ENCODE data around the gene RPL12.

The RPL12 gene

DNA sequence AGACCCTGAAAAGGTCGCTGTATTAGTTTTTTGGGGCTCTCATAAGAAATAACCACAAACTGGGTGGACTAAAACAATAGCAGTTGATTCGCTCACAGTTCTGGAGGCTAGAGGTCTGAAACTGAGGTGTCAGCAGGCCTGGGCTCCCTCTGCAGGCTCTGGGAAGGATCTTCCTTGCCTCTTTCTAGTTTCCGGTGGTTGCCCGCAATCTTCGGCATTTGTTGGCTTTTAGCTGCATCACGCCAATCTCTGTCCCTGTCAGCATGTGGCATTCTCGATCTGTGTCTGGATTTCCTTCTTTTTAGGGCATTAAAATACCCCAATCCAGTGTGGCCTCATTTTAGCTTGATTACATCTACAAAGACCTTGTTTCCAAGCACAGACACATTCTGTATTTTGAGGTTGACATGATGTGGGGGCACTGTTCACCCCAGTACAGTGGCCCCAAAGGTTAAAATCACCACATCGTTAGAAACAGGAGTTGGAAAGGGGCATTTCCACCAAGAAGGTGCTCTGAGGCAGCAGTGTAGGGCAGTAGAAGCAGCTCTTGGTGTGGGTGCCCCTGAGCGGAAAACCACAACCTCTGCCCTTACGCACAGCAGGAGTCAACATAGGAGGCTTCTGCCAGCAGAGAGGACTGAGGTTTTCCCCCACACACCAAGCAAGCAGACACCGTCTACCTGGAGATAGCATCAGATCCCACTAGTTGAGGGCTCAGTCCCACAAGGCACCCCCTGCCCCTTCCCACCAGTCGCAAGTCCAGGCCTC is 13.5 kb downstream of the RPL12 start:
- no peak for DNase-seq

DNA sequence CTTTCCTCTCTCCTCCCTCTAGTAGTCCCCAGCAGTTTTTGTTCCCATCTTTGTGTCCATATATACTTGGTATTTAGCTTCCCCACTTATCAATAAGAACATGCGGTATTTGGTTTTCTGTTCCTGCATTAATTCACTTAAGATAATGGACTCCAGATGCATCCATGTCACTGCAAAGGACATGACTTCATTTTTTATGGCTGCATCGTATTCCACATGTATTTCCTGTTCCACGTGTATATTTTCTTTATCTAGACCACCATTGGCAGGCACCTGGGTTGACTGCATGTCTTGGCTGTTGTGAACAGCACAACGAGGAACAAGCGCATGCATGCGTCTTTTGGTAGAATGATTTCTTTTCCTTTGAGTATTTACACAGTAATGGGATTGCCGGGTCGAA is 20.8 kb downstream of the RPL12 start:
- no peak for DNase-seq

DNA sequence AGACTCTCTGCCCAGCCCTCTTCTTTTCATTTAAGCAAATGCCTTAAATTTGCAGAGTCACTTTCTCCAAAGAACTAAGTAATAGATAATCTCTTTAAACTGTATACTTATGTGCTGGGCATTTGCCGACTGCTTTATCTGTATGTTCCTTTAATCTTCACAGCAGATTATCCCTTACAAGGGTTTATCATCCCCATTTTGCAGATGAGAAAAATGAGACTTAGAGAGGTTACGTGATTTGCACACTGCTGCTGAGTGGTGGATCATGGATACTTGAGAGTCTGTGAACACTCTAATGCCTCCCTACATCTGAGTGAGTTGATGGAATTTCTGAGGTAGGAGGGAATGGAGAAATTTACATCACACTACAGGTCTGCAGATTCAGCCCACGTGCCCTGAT is 22.9 kb downstream of the RPL12 start:
- DNase-seq = no peak

DNA sequence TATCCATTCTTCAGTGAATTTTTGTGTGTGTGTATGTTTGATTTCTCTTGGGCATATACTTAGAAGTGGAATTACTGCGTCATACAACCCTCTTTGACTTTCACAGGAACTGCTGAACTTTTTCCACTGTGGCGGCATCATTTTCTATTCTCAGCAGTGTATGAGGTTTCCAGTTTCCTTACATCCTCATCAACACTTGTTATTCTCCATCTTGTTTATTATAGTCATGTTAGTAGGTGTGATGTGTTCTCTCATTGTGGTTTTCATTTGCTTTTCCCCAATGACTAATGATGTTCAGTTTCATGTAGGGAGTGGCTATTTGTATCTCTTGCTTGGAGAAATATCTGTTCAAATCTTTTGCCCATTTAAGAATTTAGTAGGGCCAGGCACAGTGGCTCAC is 24.4 kb downstream of the RPL12 start:
- DNase-seq = no peak

DNA sequence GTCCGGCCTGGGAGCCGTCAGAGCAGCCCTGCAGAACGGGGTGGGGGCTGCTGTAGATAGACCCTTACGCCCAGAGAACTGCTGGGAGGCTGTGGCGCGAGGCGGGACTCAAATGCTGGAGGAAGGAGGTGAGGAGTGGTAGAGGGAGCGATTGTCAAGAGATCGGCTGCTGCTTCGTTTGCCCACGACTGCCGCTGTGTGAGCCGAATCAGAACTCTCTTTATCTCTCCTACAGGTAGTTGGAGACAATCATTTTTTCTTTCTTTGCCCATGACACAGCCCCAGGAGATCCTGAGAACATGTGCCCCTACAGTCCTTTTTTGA is 26.6 kb downstream of the RPL12 start:
- peak; percentile 58 for DNase-seq

DNA sequence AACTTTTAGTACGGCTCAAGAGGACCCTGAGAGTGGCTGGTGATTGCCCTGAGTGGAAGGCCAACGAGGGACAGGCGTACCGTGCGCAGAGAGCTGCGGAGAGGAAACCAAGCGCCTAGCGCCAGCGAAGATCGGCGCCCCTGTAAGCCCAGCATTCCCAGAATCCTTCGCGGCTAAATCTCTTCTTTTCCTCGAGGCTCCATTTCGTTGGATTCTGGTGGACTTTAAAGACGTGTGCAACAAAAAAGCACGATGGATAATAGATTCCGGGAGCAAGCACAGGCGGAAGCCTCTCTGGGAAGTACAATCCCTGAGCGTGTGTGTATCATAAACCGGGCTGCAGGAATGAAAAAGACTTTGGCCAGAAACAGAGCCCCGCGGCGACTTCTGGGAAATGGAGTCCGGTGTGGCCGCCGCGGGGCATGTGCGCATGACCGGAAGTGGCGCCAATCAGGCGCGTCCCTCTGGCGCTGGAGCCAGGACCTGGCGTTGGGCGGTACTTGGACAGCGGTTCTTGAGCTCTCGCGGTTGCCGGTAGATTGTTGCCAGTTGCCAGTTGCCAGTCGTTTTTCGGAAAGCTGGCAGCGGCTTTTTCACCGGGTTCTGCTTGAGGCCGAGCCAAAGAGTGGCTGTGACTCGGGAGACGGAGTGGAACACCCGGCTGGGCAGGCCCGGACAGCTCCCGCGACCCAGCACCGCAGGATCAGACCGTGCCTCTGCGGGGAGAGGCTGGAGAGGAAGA is 27.1 kb downstream of the RPL12 start, which contains the start of gene ZNF79:
Gene ZNF79 (plus strand): TSS at position 449 of the 742 bp plus-strand sequence. CDS start 406 bp downstream, outside the sequence.
- peak; percentile 98 for DNase-seq

DNA sequence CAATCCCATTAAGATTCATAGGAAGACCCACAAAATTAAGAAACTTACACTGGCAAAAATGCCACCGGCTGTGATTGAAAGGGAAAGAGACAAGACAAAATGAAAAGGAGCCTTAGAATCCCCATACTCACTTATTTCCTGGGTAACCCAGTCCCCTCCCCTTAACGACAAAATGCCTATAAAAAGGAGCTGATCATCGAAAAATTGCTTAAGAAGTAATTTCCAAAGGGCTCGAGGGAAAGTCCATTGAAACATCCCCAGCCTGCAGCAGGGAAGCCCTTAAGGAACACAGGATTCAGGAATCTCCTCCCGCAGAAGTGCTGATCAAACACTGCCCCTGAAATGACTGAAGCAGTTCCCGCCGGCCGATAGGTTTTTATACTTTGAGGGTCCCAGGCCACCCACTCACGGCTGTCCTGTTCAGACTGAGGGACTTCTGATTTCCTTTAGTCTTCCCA is 27.7 kb downstream of the RPL12 start:
- no peak for DNase-seq

DNA sequence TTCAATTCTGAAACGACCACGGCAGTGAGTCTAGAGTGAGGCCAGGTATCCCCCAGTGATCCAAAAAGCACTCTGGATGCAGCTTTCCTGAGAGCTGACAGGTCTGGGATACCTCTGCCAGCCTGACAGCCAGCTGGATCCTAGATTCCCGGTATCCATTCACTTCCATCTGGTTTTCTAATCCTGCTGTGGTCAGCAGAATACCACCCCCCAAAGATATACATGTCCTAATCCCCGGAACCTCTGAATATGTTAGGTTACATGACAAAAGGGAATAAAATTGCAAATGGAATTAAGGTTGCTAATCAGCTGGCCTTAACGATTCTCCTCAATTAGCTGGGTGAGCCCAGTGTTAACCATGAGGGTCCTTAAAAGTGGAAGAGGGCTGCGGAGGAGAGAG is 28.4 kb downstream of the RPL12 start:
- no peak for DNase-seq

DNA sequence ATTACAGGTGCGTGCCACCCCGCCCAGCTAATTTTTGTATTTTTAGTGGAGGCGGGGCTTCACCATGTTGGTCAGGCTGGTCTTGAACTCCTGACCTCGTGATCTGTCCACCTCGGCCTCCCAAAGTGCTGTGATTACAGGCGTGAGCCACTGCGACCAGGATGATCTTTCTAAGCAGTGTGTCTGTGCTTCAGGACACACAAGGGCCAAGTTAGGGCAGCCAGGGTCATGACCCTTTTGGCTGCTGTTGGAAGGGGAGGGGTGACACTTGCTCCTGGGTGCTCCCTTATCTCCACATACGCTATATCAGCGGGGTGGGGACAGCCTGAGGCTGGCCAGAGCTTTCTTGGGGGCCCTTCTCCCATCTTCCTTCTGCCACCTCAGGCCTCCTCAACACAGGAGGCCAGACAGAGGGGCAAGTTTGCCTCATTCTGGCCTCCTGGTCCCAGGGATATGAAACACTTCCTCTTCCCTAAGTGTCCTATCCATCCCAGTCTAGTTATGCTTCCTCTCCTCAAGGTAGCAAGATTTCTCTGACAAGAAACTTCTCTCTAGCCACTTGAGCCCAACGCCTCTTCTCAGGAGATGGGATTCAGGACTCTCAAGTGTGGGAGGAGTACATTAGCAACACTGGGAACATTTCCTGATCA is 28.9 kb downstream of the RPL12 start:
- DNase-seq = no peak

DNA sequence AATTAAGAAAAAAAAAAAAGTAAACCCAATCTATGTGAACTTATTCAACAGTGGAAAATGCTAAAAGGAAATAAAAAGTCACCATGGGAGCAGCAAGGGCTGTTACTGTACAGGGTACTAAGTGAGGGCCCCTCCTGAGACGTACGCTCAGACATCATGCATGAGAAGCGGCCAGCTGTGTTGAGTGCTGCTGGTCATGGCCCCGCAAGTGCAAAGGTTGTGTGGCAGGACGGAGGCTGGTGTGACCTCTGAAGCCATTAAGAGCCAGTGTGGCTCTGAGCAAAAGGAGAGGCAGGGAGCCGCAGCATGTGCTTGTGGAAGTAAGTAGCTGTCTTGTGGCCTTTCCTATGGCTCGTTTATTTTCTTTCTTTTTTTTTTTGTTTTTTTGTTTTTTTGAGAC is 30.1 kb downstream of the RPL12 start:
- DNase-seq = no peak

DNA sequence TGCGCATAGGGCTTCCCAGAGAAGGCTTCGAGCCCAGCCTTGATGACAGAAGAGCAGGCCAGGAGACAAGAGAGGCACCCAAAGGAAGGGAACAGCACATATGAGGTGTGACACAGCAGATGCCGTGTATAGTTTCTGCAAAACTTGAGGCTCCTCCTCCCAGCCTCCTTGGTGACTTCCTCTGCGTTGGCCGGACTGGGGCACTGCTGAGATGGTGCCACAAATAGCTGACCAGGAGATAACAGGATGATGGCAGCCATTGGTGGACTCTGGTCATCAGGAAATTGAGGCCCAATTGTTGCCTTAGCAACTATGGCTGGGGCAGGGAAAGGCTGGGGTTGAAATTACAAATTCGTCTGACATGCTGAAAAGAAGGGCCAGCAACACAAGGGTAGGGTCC is 31.9 kb downstream of the RPL12 start:
- DNase-seq = no peak

DNA sequence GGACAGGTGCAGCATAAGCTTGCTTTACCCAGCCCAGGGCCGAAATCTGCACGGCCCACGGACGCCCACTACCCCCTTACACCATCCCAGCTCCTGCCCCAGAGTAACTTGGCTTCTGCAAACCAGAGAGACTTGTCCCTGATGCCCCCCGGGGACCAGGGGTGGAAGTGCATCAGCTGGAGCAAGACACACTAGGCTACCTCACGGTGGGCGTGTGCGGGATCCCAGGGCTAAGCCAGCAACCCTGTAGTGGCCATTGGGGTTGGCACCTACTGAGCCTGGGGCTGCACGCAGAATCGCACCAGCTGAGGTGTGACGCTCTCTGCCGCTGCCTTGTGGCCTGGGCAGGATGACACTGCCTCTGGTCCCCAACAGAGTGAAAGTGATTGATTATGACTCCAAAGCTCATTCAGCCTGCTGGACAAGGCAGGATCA is 33.2 kb downstream of the RPL12 start:
- peak; percentile 20 for DNase-seq

DNA sequence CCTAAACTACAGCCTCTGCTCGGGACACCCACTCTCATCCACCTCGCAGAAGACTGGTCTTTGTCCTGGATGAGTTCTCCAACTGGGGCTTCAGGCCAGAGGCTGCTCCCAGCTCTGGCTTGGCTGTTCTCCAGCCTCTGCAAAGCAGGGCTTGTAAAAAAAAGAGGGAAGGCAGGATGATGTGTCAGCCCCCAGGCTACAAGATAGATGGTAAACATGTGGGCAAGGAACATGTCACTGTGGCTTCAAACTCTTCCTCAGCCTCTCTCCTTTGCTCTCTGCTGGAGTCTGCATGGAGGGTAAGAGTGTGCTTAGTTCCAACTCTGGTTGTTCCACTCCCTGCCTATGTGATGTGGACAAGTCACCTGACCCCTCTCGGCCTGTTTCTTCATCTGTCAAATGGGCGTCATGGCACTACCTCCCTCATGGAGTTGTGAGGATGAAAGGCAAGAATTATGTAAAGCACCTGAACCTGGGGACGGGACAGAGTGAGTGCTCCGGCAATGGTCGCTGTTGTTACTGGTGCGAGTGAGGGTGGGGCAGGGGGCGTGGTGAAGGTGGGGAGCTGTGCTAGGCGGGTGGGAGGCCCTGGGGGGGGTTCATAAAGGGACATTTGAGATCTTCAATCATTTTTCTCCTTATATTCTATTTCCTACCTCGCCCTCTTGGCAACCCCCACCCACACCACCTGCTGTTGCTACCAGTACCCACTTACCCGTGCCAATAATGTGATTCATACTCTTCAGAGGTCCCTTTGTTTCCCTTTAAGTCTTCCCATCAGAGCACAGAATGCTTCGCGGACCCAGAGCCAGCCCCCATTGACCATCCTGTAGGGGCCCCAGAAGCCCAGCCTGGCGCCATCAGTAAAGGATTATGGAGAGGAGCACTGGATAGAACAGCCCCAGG is 33.8 kb downstream of the RPL12 start:
- no peak for DNase-seq

DNA sequence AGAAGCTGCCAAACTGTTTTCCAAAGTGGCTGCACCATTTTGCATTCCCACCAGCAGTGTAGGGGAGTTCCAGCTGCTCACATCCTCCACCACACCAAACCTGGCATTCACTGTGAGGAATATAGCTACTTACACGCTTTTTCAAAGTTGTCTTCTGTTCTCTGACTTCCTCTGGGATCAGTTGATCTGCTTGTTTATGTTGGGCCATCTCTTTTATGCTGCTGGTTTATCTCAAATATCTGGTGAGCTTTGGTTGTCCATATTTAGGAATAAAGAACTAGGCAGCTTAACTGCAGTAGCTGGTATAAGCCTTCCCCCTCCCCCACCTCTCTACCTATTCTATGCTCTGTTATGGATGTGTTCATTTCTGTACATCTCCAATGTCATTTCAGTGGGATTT is 35.5 kb downstream of the RPL12 start:
- no peak for DNase-seq

DNA sequence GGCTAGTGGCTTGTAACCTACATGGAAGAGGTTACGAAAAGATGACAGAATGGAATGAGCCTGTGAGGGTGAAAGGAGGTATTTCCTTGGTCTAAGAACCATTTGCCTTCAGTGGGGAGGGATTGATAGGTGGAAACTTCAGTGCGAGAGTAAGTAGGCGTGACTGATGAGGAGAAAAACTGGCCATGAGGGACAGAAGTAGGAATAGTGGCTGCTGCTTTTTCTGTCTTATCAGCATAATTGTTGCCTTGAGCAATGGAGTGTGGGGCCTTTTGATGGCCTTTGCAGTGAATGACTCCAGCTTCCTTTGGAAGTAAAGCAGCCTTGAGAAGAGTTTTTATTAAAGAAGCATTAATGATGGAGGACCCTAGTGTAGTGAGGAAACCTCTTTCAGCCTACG is 36.1 kb downstream of the RPL12 start:
- DNase-seq = no peak

DNA sequence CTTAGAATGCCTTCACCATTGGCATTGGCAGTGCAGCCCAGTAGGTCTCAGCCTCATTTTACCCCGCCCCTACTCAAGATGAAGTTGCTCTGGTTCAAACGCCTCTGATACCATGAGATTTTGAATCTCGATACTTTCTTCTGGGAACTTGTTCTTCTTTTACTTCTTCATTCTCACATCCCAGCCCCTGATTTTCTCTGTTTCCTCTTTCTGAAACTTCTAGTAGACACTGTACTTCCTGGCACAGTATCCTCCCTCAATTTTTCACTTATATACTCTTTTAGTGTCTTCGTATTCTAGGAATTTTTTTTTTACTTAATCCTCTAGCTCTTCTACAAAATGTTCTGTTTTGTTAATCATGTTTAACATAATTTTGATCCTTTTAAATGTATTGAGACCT is 40.1 kb downstream of the RPL12 start:
- no peak for DNase-seq

DNA sequence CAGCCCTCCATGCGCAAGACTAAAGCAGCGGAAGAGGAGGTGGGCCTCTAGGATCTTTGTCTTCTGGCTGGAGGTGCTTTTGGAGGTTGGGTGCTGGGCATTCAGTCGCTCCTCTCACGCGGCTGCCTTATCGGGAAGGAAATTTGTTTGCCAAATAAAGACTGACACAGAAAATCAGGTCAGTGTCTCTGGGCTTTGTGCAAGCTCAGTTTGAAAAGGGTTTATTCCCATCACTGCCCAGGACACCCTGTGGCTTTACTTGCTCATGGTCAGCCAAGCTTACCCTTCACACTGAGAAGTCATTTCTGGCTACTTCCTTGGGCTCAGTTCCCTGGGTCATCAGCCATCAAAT is 43.7 kb downstream of the RPL12 start:
- no peak for DNase-seq

DNA sequence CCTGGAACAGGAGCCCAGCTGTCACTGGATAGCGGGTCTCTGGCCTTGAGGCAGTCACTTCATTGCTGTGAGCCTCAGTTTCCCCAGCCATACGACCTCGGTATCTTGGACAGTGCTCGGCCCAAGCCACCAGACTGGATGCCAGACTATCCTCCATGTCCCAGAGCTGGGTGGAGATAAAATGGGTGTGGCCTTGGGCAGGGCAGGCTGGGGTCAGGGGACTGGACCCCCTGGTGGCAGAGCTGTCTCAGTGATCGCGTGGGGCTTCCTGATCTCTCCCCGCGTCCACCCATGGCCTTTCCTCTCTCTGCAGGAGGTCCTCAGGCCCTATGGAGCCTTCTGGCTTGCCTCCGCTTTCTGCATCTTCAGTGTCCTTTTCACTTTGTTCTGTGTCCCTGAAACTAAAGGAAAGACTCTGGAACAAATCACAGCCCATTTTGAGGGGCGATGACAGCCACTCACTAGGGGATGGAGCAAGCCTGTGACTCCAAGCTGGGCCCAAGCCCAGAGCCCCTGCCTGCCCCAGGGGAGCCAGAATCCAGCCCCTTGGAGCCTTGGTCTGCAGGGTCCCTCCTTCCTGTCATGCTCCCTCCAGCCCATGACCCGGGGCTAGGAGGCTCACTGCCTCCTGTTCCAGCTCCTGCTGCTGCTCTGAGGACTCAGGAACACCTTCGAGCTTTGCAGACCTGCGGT is 44.3 kb downstream of the RPL12 start:
- DNase-seq = no peak

DNA sequence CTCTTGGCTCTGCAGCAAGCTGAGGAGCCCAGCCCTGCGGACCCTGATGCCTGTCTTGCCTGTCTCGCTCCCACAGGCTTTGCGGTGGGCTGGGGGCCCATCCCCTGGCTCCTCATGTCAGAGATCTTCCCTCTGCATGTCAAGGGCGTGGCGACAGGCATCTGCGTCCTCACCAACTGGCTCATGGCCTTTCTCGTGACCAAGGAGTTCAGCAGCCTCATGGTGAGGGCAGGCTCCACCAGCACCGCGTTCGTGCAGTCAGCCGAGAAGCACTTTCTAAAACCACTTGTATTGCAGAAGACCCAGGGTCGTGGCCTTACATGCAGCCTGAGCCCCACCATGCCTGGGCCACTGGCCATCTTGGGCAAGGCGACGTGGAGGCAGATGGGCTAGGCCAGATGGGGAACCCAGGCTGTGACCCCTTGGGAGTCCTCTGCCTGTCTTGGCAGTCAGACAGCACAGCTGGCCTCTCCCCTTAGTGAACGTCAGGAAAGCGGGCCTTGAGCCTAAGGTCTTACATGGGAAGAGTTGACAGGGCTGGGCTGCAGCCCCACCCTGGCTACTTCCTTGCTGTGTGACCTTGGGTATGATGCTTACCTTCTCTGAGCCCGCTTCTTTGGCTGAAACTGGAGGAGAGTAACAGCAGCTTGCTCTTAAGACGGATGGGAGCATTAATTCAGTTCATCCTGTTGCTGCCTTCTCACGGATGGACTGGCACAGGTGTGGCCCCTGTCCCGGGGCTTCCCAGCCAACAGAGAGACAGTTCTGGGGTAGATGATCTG is 45.7 kb downstream of the RPL12 start:
- peak; percentile 86 for DNase-seq

DNA sequence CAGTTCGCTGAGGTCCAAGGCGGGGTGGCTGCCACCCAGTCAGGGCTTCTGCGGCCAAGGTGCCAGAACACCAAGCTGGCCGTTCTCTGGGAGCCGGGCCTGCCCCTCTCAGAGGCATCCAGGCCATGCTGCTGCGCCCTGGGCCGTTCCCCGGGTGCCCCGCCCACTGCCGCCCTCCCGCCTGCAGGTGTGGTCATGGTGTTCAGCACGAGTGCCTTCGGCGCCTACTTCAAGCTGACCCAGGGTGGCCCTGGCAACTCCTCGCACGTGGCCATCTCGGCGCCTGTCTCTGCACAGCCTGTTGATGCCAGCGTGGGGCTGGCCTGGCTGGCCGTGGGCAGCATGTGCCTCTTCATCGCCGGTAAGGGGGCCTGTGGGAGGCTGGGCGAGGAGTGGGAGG is 46.6 kb downstream of the RPL12 start:
- DNase-seq = no peak

DNA sequence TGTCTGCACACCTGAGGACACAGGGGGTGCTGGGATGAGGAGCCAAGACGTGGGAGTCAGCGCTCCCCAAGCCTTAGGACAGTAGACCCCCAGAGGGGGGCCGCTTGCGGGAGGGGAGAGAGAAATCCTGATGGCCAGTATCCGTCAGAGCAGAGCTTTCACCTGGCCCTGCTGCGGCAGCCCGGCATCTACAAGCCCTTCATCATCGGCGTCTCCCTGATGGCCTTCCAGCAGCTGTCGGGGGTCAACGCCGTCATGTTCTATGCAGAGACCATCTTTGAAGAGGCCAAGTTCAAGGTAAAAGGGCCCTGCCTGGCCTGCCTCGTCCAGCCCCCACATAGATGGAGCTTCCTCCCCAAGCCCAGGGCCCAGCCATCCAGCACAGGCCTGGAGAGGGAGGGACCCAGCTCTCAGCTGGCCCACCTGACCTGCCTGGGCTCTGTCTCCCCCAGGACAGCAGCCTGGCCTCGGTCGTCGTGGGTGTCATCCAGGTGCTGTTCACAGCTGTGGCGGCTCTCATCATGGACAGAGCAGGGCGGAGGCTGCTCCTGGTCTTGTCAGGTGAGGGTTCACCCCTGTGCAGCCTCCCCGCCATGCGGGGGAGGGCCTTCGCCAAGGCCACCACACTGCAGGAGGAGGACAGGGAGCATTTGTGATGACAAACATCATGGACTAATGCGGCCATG is 47.6 kb downstream of the RPL12 start:
- DNase-seq = no peak

Measured in NCI-H2171 treated with DMSO at 0.1 percent for 48 hours (cell line).